Stimulated activated CD4-positive, alpha-beta T cell treated with anti-CD3 and anti-CD28 coated beads, Interleukin-2, amount 100 ng/mL, for 4 hours (primary cell): ENCODE results near the gene NAT9.
A peak's percentile ranks its signal among the peaks of the same experiment; 100 is the strongest.

Source experiments
- DNase-seq: peaks from one replicate; pipeline ENCODE4 v3.0.0-alpha.2; 2020; ENCODE audit warnings: low read depth

NAT9 gene

DNA sequence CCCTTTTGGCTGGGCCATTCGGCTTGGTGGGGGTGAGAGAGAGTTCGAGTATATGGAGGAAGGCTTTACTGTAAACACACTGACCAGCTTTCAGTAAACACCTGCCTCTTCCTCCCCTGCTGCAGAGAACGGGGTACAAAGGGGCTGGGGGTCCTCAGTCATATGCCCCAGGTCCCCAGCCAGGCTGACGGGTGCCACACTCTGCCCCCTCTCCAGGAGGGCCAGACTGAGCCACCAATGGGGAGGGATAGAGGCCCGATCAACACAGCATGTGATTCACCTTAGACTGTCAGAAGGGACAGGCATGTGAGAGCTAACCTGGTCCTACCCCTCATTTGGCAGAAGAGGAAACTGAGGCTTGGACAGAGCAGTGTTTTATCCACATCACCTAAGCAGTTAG, 14.7 kb downstream of the NAT9 start:
- no peak for DNase-seq

GRCh38 chr17:74760404-74761105, 15.6 kb downstream of the NAT9 start:
- DNase-seq, result no peak

DNA sequence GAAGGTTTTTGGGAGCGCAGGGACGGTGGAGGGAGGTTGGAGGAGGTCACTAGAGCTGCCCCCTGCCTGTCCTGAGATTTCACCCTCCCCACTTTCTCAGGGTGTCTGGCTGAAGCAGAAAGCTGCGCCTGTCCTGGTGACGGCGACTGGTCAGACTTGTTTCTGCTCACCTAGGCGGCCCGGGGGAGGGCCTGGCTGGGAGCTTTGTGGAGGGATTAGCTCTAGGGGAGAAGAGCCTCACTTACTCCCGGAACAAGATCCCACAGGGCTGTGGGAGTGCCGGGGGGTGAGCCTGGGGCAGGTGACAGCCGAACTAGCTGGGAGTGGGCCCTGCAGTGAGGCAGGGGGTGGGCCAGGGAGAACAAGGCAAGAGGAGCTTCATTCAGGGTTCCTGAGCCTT, 16.2 kb downstream of the NAT9 start:
- no peak for DNase-seq

- no peak for DNase-seq
Observed at GRCh38 chr17:74759243-74759801, 16.8 kb downstream of the NAT9 start.

DNA sequence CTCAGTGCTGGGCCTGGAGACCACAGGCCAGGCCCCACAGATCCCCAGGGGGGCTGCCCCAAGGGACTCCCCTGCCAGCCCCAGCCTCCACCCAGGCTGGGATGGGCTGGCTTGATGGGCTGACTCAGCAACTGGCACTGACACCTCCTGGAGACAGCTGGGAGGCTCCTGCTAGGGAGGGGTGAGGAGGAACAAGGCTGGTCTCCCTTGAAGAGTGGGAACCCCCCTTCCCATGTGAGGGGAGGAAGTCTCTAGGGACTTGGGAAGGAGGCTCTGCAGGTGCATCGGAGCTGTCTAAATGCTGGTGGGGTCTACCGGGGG, 17.3 kb downstream of the NAT9 start:
- DNase-seq, result no peak

DNA sequence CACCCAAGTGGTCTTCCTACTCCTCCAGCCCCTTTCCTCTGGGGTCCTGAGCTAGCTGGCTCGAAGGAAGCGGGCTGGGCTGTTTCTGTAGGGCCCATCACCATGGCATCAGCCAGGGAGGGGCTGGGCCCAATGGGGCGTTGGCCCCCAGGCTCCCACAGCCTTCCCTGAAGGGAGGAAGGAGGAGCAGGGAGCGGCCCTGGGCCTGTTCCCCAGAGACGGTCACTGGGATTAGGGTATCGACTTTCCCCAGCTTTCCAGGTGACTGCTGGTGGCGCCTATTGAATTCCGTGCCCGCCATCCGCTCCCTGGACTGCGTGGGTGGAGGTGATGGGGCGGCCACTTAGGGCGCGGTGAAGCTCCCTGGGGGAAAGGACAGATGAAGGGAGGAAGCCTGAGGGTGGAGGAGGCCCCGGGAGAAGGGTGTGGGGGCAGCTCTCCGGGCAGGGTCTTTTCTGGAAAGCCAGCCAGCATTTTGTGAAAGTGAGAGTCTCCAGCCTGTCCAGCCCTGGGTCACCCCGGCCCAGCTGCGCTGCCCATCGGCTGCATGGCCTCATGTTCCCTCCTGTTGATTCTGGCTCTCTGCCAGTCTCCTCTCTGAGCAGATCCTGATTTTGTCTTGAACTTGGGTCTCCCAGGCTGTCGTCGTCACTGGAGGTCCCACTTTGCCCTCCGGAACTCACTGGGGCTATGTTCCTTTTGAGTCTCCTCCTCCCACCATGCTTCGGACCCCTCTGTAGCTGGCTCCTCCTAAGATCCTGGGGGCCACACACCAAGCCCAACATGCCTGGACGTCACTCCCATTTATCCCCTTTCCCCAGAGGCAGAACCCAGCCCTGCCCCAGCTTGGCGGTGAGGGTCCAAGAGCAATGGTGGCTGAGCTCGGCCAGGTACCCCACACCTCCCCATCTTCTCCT, 18.0 kb downstream of the NAT9 start:
- DNase-seq, result no peak

GRCh38 chr17:74757502-74757901, 18.6 kb downstream of the NAT9 start:
- no peak for DNase-seq

- DNase-seq, result no peak
Observed at GRCh38 chr17:74756891-74757290, 19.3 kb downstream of the NAT9 start.

- DNase-seq, result no peak
Observed at GRCh38 chr17:74755533-74755932, 20.6 kb downstream of the NAT9 start.

- DNase-seq, result no peak
Observed at GRCh38 chr17:74754832-74755231, 21.3 kb downstream of the NAT9 start.

- DNase-seq, result no peak
Observed at GRCh38 chr17:74752822-74753401, 23.2 kb downstream of the NAT9 start.

GRCh38 chr17:74752415-74752814, 23.7 kb downstream of the NAT9 start:
- DNase-seq, result no peak

DNA sequence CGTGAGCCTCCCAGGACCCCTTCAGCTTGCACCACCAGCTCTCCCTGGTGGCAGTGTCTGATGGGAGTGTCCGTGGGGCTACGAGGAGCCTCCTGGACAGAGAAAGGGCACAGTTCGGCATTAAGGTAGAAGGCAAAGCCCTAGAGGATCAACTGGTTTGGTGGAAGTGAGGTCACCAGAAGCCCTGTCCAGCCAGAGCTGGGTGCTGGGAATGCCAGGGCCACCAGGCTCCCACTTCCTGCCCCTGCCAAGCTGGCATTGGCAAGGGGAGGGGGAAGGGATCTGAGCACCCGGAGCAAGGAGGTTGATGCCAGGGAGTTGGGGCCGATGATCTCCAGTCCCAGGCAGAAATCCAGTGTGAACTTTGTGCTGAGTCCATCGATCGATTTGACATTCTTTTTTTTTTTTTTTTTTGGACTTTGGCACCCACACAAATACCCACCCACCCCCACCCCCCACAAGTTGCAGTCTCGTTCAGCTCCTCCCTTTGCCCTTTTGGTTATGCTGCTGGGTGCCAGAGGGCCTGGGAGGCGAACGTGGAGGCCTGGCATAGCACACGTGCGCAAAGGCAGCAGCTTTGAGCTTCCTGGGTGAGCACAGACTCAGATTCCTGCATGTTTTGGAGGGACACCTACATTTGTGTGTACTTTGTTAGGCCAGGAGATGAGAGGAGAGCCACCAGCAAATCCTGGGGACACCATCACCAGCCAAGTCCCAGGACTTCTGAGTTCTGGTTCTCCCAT, 25.6 kb downstream of the NAT9 start:
- no peak for DNase-seq

DNA sequence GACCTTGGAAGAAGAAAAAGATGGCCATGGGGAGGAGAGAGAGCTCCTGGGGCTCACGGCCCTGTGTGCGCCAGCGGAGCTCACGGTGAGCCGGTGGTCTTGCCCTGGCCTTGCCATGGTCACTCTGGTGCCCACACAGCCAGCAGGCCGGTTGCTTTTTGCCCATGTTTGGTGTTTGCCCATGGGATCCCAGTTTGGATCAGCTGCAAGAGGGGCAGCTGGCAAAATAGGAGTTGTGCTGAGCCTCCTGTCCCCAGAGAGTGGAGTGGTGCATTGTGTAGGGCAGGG, 26.2 kb downstream of the NAT9 start:
- no peak for DNase-seq

DNA sequence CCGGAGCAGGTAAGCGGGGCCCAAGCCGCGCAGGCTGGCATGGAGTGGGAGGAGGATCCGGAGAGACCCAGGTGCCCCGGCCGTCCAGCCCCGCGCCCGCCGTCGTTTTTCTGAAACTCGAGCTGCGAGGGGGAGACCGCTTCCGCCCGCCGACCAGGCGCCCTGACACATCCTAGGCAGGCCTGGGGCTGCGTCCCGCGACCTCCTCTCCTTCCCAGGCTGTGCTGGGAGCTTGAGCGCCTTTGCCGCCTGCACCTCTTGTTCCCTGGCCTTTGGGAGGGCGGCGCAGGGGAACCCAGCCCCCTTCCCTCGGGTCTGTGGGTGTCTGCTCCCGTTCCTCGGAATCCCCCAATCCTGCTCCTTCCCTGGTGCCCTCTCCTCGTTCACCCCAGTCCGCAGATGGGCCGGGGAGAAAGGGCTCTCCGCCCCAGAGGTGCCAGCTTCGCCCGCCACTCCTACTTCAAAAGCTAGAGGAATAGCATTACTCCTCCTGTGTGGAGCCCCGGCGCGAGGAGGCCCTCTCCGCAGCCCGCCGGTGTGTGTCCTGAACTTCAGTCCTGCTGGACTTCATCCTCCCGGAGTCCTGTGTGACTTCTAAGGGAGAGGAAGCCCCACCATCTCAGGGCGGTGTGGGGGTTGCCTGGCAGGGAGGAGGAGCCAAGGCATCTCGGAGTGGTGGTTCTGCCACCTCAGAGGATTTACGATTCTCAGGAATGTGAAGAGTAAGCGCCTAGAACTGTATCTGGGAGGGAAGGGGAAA, 26.7 kb downstream of the NAT9 start:
- DNase-seq, result no peak

DNA sequence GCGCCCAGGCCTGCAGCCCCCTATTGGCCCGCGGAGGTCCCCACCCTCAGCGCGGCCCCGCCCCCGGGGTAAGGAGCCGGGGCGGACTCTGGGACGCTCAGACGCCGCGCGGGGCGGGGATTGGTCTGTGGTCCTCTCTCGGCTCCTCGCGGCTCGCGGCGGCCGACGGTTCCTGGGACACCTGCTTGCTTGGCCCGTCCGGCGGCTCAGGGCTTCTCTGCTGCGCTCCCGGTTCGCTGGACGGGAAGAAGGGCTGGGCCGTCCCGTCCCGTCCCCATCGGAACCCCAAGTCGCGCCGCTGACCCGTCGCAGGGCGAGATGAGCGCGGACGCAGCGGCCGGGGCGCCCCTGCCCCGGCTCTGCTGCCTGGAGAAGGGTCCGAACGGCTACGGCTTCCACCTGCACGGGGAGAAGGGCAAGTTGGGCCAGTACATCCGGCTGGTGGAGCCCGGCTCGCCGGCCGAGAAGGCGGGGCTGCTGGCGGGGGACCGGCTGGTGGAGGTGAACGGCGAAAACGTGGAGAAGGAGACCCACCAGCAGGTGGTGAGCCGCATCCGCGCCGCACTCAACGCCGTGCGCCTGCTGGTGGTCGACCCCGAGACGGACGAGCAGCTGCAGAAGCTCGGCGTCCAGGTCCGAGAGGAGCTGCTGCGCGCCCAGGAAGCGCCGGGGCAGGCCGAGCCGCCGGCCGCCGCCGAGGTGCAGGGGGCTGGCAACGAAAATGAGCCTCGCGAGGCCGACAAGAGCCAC, 27.4 kb downstream of the NAT9 start, which contains the start of gene NHERF1:
Gene NHERF1 (plus strand): TSS at position 100 of the 750 bp plus-strand sequence. CDS start 219 bp downstream, at position 319.
- peak; percentile 90 for DNase-seq

GRCh38 chr17:74748279-74748528, 27.9 kb downstream of the NAT9 start:
- no peak for DNase-seq

GRCh38 chr17:74746922-74747321, 29.2 kb downstream of the NAT9 start:
- no peak for DNase-seq

- no peak for DNase-seq
Observed at GRCh38 chr17:74746376-74746775, 29.8 kb downstream of the NAT9 start.

DNA sequence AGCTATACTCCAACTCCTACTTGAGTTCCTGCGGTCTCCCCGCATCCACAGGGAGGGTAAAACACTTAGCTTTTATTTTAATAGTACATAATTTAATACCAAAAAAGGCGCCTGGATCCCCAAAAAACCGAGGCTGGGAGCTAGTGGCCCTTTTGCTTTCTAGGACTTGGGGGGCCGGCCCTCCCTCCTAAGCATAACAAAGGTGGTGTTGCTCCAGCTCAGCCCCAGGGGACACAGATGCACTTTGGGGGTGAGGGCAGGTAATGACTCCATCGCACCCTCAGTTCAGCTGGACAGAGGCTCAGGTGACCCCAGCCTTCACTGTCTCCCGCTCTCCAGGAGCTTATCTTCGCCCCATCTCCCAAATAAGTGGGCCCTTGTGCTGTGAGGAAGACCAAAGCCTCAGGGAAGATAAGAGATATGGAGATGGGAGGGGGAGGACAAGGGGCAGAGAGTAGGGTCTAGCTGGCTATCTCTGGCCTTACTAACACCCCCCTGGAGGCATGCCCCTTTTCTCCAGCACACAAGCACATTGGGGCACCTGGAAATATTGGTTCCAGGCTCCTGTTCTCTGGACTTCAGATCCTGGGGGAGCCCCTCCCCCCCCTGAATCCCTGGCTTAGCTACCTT, 30.5 kb downstream of the NAT9 start:
- no peak for DNase-seq
